Erythroblast (primary cell): Measurements from ENCODE around the gene COL9A3.

Experiments
- GATA1 ChIP-seq: IDR thresholded peaks from 2 replicates; pipeline ENCODE4 v1.6.1; 2011; ENCODE audit warnings: low read depth, mild to moderate bottlenecking, control low read depth, low read length, moderate library complexity
- POLR2A ChIP-seq: IDR thresholded peaks from 2 replicates; pipeline ENCODE4 v1.6.1; 2011; ENCODE audit warnings: mild to moderate bottlenecking, low read length

GRCh38 chr20:62808211-62808865 lies 8.5 kb upstream of the COL9A3 start:
- TF ChIP-seq POLR2A (no peak), GATA1 (no peak)
